IMR-90 (cell line): ENCODE data around the gene SERPING1.

ENCODE experiments used
- CEBPB ChIP-seq: IDR thresholded peaks from 2 replicates; pipeline ENCODE4 v1.6.1; 2012; ENCODE audit warnings: low read depth, low read length, improper control_type of control experiment
- MXI1 ChIP-seq: IDR thresholded peaks from 2 replicates; pipeline ENCODE4 v1.6.1; 2012; ENCODE audit warnings: low read depth, mild to moderate bottlenecking, low read length, moderate library complexity, borderline replicate concordance
- NFE2L2 ChIP-seq: fragments of 150-350 bp; IDR thresholded peaks from 2 replicates; pipeline ENCODE4 v1.6.1; 2016; ENCODE audit warnings: low read depth, mild to moderate bottlenecking, low read length
- POLR2A ChIP-seq: IDR thresholded peaks from 2 replicates; pipeline ENCODE4 v1.6.1; 2012; ENCODE audit warnings: mild to moderate bottlenecking, low read depth, low read length
- SMC3 ChIP-seq: fragments of 150-350 bp; IDR thresholded peaks from 2 replicates; pipeline ENCODE4 v1.6.1; 2016; ENCODE audit warnings: low read depth, mild to moderate bottlenecking, antibody characterized with exemption, low read length, moderate library complexity
- TF ChIP-seq, protein P1 (sequence below): conservative IDR thresholded peaks from 2 replicates; pipeline ENCODE4 v1.5.1; 2012; ENCODE audit warnings: mild to moderate bottlenecking, low read depth, low read length, improper control_type of control experiment

DNA sequence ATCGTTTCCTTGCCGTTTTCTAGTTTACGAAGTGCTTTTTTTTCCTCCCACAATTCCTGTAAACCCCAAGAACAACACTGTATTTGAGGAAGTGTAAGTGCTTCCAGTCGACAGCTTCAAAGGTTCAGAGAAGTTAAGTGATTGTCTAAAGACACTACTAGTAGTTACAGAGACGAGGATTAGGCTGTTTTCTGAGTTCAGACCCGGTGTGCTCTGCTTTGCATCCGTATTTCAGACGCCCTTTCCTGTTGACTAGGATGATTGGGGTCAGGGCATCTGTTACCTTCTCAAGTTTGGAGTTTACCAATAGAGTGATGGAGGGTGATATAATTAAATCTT, 60.5 kb downstream of the SERPING1 start:
- TF ChIP-seq NFE2L2 (no peak), MXI1 (no peak), SMC3 (no peak), POLR2A (no peak), CEBPB (no peak)
- TF ChIP-seq, protein P1, sequence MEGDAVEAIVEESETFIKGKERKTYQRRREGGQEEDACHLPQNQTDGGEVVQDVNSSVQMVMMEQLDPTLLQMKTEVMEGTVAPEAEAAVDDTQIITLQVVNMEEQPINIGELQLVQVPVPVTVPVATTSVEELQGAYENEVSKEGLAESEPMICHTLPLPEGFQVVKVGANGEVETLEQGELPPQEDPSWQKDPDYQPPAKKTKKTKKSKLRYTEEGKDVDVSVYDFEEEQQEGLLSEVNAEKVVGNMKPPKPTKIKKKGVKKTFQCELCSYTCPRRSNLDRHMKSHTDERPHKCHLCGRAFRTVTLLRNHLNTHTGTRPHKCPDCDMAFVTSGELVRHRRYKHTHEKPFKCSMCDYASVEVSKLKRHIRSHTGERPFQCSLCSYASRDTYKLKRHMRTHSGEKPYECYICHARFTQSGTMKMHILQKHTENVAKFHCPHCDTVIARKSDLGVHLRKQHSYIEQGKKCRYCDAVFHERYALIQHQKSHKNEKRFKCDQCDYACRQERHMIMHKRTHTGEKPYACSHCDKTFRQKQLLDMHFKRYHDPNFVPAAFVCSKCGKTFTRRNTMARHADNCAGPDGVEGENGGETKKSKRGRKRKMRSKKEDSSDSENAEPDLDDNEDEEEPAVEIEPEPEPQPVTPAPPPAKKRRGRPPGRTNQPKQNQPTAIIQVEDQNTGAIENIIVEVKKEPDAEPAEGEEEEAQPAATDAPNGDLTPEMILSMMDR: no peak
